ENCODE results near the gene BMF.

Gene BMF

GRCh38 chr15:40062816-40063562, 45.7 kb downstream of the BMF start:
- DNase-seq, result no peak

- no peak for DNase-seq
These were observed 47.3 kb downstream of the BMF start for GRCh38 chr15:40061212-40061901.

- no peak for DNase-seq
These were observed 48.3 kb downstream of the BMF start for GRCh38 chr15:40060236-40060961.

- DNase-seq, result no peak
These were observed 48.9 kb downstream of the BMF start for GRCh38 chr15:40059821-40060220.

GRCh38 chr15:40058476-40059140, 50.1 kb downstream of the BMF start:
- DNase-seq, result no peak

GRCh38 chr15:40055576-40056293, 52.9 kb downstream of the BMF start:
- peak; percentile 73 for DNase-seq

GRCh38 chr15:40054855-40055575, 53.7 kb downstream of the BMF start:
- peak; percentile 34 for DNase-seq

- DNase-seq, result no peak
These were observed 54.1 kb downstream of the BMF start for GRCh38 chr15:40054605-40054854.

- DNase-seq, result no peak
These were observed 54.7 kb downstream of the BMF start for GRCh38 chr15:40053831-40054604.

- DNase-seq, result no peak
These were observed 55.4 kb downstream of the BMF start for GRCh38 chr15:40053079-40053830.

- DNase-seq, result no peak
These were observed 56.1 kb downstream of the BMF start for GRCh38 chr15:40052604-40053003.

GRCh38 chr15:40051616-40052415, 56.9 kb downstream of the BMF start:
- DNase-seq, result no peak

GRCh38 chr15:40050788-40051470, 57.8 kb downstream of the BMF start:
- DNase-seq, result no peak

- DNase-seq, result no peak
These were observed 59.7 kb downstream of the BMF start for GRCh38 chr15:40048926-40049475.

- DNase-seq, result no peak
These were observed 60.4 kb downstream of the BMF start for GRCh38 chr15:40048211-40048792.

- DNase-seq, result no peak
These were observed 61.1 kb downstream of the BMF start for GRCh38 chr15:40047415-40048210.

- peak; percentile 21 for DNase-seq
These were observed 61.8 kb downstream of the BMF start for GRCh38 chr15:40046721-40047414.
